Activated B cell treated with CpG ODN at 0.5 μM for 24 hours (primary cell): ENCODE data around the gene CCDC149. TPM values are rescaled to one million over a fixed set of nuclear protein-coding genes. Genes with fewer than 3 reads are reported as not detected.

Experiments
- ATAC-seq: fragments of 200-7000 bp; cut with Tn5 transposase; one replicate; pipeline ENCODE4 v1.10.0; 2021; ENCODE audit warnings: low read depth, mild to moderate bottlenecking, moderate library complexity
- CTCF ChIA-PET: fragments of 350-600 bp; sonication (Branson Sonifier 250); formaldehyde crosslinking; loops from one replicate; lab custom pipeline; 2021; ENCODE audit warnings: antibody characterized with exemption; lab: Charles Lee
- POLR2A ChIA-PET: fragments of 350-600 bp; sonication (Branson Sonifier 250); formaldehyde crosslinking; loops from one replicate; lab custom pipeline; 2021; ENCODE audit warnings: antibody characterized with exemption; lab: Charles Lee
- DNase-seq: peaks from one replicate; pipeline ENCODE4 v3.0.0; 2022
- H3K27ac Mint-ChIP-seq: one replicate; pipeline ENCODE4 v1.8.0; 2020; ENCODE audit warnings: mixed read lengths
- H3K27me3 Mint-ChIP-seq: one replicate; pipeline ENCODE4 v1.8.0; 2021; ENCODE audit warnings: mixed read lengths
- H3K36me3 Mint-ChIP-seq: one replicate; pipeline ENCODE4 v1.8.0; 2021; ENCODE audit warnings: low read depth, mixed read lengths
- H3K4me1 Mint-ChIP-seq: one replicate; pipeline ENCODE4 v1.8.0; 2021; ENCODE audit warnings: mixed read lengths
- H3K4me3 Mint-ChIP-seq: one replicate; pipeline ENCODE4 v1.8.0; 2020; ENCODE audit warnings: mild to moderate bottlenecking, mixed read lengths
- H3K9me3 Mint-ChIP-seq: one replicate; pipeline ENCODE4 v1.8.0; 2020; ENCODE audit warnings: mixed read lengths
- CTCF ChIP-seq: fragments of 200-600 bp; IDR thresholded peaks from one replicate; pipeline ENCODE4 v1.8.0; 2022; ENCODE audit warnings: antibody characterized with exemption, mild to moderate bottlenecking
- intact Hi-C: fragments of 100-400 bp; cut with micrococcal nuclease; formaldehyde crosslinking; loops from one replicate; pipeline ENCODE4 v1.15.1; 2024
- total RNA-seq: library from RNA; stranded (reverse); gene quantifications from 2 replicates; pipeline ENCODE4 v1.2.3, GENCODE V29; 2022

Gene CCDC149
- total RNA-seq, 1 donor from 2014 or later: not detected

DNA sequence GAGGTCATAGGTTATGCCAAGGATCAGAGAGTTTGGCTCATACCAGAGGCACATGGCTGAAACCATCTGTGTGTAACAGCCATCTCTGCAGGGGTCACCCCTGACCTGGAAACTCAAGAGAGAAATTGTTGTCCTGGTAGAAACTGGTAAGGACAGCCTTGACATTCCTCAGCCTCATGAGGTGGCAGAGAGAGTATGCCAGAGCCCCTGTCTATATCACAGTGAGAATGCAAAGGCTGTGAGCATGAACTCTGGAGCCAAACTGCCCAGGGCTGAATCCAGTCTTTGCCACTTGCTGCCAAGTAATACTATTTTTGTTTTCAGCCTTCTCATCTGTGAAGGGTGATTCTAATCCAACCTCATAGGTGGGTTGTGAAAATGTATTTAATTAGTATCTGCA is 37.1 kb upstream of the CCDC149 start:
- DNase-seq: no peak
- POLR2A ChIA-PET: no interaction called here
- intact Hi-C loops: no loop called here
- Mint-ChIP-seq H3K4me1 (no peaks in the 10 kb centered on the region), H3K36me3 (peaks cover 2% of the 10 kb centered on the region), H3K27me3 (peaks cover 6% of the 10 kb centered on the region), H3K27ac (no peak overlapping the region), H3K9me3 (peaks cover 7% of the 10 kb centered on the region), H3K4me3 (no peak overlapping the region)
- no peak for ATAC-seq
- no peak for TF ChIP-seq CTCF
- CTCF ChIA-PET: no interaction called here

- intact Hi-C loops: no loop called here
- DNase-seq: no peak
- Mint-ChIP-seq H3K27me3 (no peaks in the 10 kb centered on the region), H3K36me3 (no peaks in the 10 kb centered on the region), H3K4me3 (no peak overlapping the region), H3K27ac (no peak overlapping the region), H3K9me3 (peaks cover 6% of the 10 kb centered on the region), H3K4me1 (no peaks in the 10 kb centered on the region)
- no peak for ATAC-seq
- TF ChIP-seq CTCF: no peak
- POLR2A ChIA-PET: no interaction called here
- CTCF ChIA-PET: no interaction called here
These were observed 25.1 kb upstream of the CCDC149 start for GRCh38 chr4:24937917-24938281.

- ChIA-PET POLR2A (no interaction called here), CTCF (no interaction called here)
- no peaks in the 10 kb centered on the region for H3K36me3 Mint-ChIP-seq
- intact Hi-C loops: no loop called here
- H3K4me1 Mint-ChIP-seq: no peaks in the 10 kb centered on the region
- ATAC-seq: no peak
- no peak overlapping the region for H3K4me3 Mint-ChIP-seq
- no peak for DNase-seq
- TF ChIP-seq CTCF: no peak
- no peaks in the 10 kb centered on the region for H3K27me3 Mint-ChIP-seq
- peaks cover 6% of the 10 kb centered on the region for H3K9me3 Mint-ChIP-seq
- H3K27ac Mint-ChIP-seq: no peak overlapping the region
These were observed 24.5 kb upstream of the CCDC149 start for GRCh38 chr4:24937176-24937916.

GRCh38 chr4:24935856-24936255 is 23.0 kb upstream of the CCDC149 start:
- peaks cover 6% of the 10 kb centered on the region for H3K9me3 Mint-ChIP-seq
- H3K27me3 Mint-ChIP-seq: no peaks in the 10 kb centered on the region
- H3K4me3 Mint-ChIP-seq: no peak overlapping the region
- H3K36me3 Mint-ChIP-seq: no peaks in the 10 kb centered on the region
- no peaks in the 10 kb centered on the region for H3K4me1 Mint-ChIP-seq
- intact Hi-C loops: no loop called here
- no peak for DNase-seq
- CTCF ChIA-PET: no interaction called here
- no peak overlapping the region for H3K27ac Mint-ChIP-seq
- no peak for TF ChIP-seq CTCF
- no peak for ATAC-seq
- POLR2A ChIA-PET: no interaction called here

DNA sequence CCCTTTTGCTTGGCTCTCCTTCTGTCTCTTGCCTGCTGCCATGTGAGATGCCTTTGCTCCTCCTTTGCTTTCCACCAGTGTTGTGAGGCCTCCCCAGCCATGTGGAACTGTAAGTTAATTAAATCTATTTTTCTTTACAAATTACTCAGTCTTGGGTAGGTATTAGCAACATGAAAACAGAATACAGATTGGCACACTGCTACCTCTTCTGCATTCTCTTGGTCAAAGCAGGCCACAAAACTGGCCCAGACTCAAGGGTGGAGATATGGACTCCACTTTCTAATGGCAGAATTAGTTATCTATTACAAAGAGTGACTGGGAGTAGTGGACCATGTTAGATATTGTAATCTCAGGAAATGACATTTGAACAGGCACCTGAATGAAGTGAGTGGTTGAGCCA is 21.5 kb upstream of the CCDC149 start:
- Mint-ChIP-seq H3K9me3 (peaks cover 6% of the 10 kb centered on the region), H3K36me3 (no peaks in the 10 kb centered on the region), H3K4me1 (no peaks in the 10 kb centered on the region), H3K27ac (no peak overlapping the region), H3K27me3 (no peaks in the 10 kb centered on the region), H3K4me3 (no peak overlapping the region)
- intact Hi-C loops: no loop called here
- no peak for TF ChIP-seq CTCF
- CTCF ChIA-PET: no interaction called here
- POLR2A ChIA-PET: no interaction called here
- DNase-seq (no peak), ATAC-seq (no peak)
